Common myeloid progenitor, CD34-positive (primary cell): ENCODE measurements around the gene LIMS1.
A peak's percentile ranks its signal among the peaks of the same experiment; 100 is the strongest.

Experiments
- CTCF ChIA-PET: fragments of 350-600 bp; sonication (Branson Sonifier 250); formaldehyde crosslinking; loops from one replicate; lab custom pipeline; 2021; ENCODE audit warnings: antibody characterized with exemption; lab: Charles Lee
- POLR2A ChIA-PET: fragments of 350-600 bp; sonication (Branson Sonifier 250); formaldehyde crosslinking; loops from one replicate; lab custom pipeline; 2021; ENCODE audit warnings: antibody characterized with exemption; lab: Charles Lee
- DNase-seq, 3 donors: peaks; one replicate each; pipeline versions ENCODE4 v3.0.0 to v3.0.0-alpha.2; 2013
- H3K27ac ChIP-seq, 2 experiments: 1 replicate in 1 of 2; 2 replicates in 1 of 2; pipeline ENCODE4 v1.7.0; 2013; ENCODE audit warnings: inconsistent platforms in 2 of 2, low read length in 2 of 2, mild to moderate bottlenecking in 2 of 2, low read depth in 1 of 2, moderate library complexity in 1 of 2; ENCODE audit not compliant: severe bottlenecking in 2 of 2, insufficient read depth in 1 of 2, poor library complexity in 1 of 2
- H3K27me3 ChIP-seq, 5 experiments: replicated peaks in 2 of 5; 1 replicate in 3 of 5; 2 replicates in 2 of 5; pipeline versions ENCODE4 v1.6.1 to v1.7.0; 2013; ENCODE audit warnings: low read length in 4 of 5, mild to moderate bottlenecking in 2 of 5, moderate library complexity in 2 of 5, inconsistent platforms in 1 of 5; ENCODE audit not compliant: insufficient read depth in 5 of 5, control insufficient read depth in 4 of 5
- H3K36me3 ChIP-seq, 4 experiments: 1 replicate in 2 of 4; 2 replicates in 2 of 4; pipeline versions ENCODE4 v1.6.1 to v1.7.0; 2013; ENCODE audit warnings: low read length in 3 of 4, control low read depth in 1 of 4, mild to moderate bottlenecking in 1 of 4; ENCODE audit not compliant: control insufficient read depth in 4 of 4, insufficient read depth in 4 of 4
- H3K4me1 ChIP-seq, 4 experiments: 1 replicate in 3 of 4; 2 replicates in 1 of 4; pipeline versions ENCODE4 v1.6.1 to v1.7.1; 2013; ENCODE audit warnings: low read length in 3 of 4, mild to moderate bottlenecking in 3 of 4, control low read depth in 1 of 4, inconsistent platforms in 1 of 4, moderate library complexity in 1 of 4; ENCODE audit not compliant: control insufficient read depth in 4 of 4, insufficient read depth in 4 of 4; ENCODE audit errors: control extremely low read depth in 1 of 4
- H3K4me3 ChIP-seq, 7 experiments: 1 replicate in 4 of 7; 2 replicates in 3 of 7; pipeline versions ENCODE4 v1.5.1 to v1.7.0; 2013; ENCODE audit warnings: mild to moderate bottlenecking in 7 of 7, low read length in 6 of 7, moderate library complexity in 6 of 7, inconsistent platforms in 2 of 7, low read depth in 2 of 7, control low read depth in 1 of 7; ENCODE audit not compliant: insufficient read depth in 4 of 7, control insufficient read depth in 1 of 7; ENCODE audit errors: extremely low read depth in 1 of 7
- H3K9me3 ChIP-seq, 5 experiments: 1 replicate in 4 of 5; 2 replicates in 1 of 5; pipeline versions ENCODE4 v1.6.1 to v1.7.1; 2013; ENCODE audit warnings: low read length in 4 of 5, mild to moderate bottlenecking in 2 of 5, inconsistent platforms in 1 of 5, low read depth in 1 of 5, moderate library complexity in 1 of 5; ENCODE audit not compliant: control insufficient read depth in 4 of 5, insufficient read depth in 2 of 5; ENCODE audit errors: control extremely low read depth in 1 of 5
- WGBS: methylation state at CpG from one replicate; pipeline ENCODE4 v1.1.5; 2013; ENCODE audit not compliant: insufficient coverage; 5-methylcytosine and 5-hydroxymethylcytosine counted together

The LIMS1 gene

DNA sequence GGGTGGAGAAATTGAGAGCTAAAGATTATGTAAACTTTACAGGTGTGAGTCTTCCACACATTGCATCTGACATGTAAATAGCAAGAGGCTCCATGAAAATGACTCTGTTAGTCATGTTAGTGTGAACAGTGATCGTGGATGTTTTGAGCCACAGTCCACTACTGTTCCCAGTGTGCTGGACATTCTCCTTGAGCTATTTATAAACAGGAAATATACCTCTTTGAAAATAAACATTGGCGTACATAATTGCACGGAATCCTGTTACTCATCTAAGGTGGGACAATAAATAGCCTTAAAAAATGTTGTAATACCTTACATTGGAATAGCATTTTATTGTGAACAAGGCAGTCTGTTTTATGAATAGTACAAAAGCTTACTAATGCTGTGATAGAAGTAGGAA is 37.0 kb downstream of the LIMS1 start:
- Histone ChIP-seq H3K27ac (no peak overlapping the region), H3K27me3 (no peaks in the 10 kb centered on the region), H3K4me3 (no peak overlapping the region), H3K4me1 (peaks cover 0 to 9% (median 3%) of the 10 kb centered on the region in 4 experiments), H3K9me3 (no peaks in the 10 kb centered on the region), H3K36me3 (no peaks in the 10 kb centered on the region)
- ChIA-PET POLR2A (interaction anchor here (0.6 kb wide), 1 partner anchor 13 kb away, joined by 4 read pairs; no protein-coding TSS in a partner anchor), CTCF (interaction anchor here (0.5 to 1.8 kb wide), 6 partner anchors 11 to 251 kb away, joined by 3 to 5 read pairs (median 3); no protein-coding TSS in a partner anchor)
- WGBS, result 100% methylated on average over 2 of the region's 3 CpGs
- no peak for DNase-seq

GRCh38 chr2:108573061-108573460 is 38.8 kb downstream of the LIMS1 start:
- 88% methylated on average over 2 of the region's 3 CpGs for WGBS
- no peak overlapping the region for H3K27ac ChIP-seq
- DNase-seq, result no peak

DNA sequence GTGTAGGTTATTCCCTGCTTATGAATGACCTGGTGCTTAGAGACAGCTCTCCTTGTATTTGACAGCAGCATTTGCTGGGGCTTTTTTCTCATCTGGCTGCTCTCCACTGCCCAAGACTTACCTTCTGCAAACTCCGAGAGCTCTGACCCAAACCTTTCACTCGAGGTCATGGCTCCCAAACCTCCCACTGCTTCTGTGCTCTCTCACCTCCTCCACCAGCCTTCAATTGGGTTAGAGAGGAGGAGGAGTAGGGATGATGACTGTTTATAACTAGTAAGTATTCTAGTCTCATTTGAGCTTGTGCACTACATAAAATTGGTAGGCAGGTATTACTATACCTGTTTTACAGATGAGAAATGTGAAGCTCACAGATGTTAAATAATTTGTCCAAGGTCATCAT is 40.1 kb downstream of the LIMS1 start:
- H3K36me3 ChIP-seq, result no peaks in the 10 kb centered on the region
- POLR2A ChIA-PET, result no interaction called here
- H3K27me3 ChIP-seq, result no peaks in the 10 kb centered on the region
- DNase-seq, result no peak
- H3K9me3 ChIP-seq, result no peaks in the 10 kb centered on the region
- H3K4me3 ChIP-seq, result no peak overlapping the region
- H3K27ac ChIP-seq, result no peak overlapping the region
- WGBS, result no CpG with 5 or more reads among the region's 2 CpGs
- CTCF ChIA-PET, result interaction anchor here (0.7 to 3.1 kb wide), 5 partner anchors 10 to 104 kb away, joined by 3 to 23 read pairs (median 4); partner anchors contain the start of gene LIMS1
- peaks cover 0 to 13% (median 4%) of the 10 kb centered on the region in 4 experiments for H3K4me1 ChIP-seq

More at GRCh38 chr2:108573061-108573460, 38.8 kb downstream of the LIMS1 start:
- H3K27me3 ChIP-seq, result no peaks in the 10 kb centered on the region
- no peaks in the 10 kb centered on the region for H3K36me3 ChIP-seq
- ChIA-PET POLR2A (no interaction called here), CTCF (interaction anchor here (1.0 to 3.1 kb wide), 2 partner anchors 11 to 103 kb away, joined by 3 to 23 read pairs; no protein-coding TSS in a partner anchor)
- no peaks in the 10 kb centered on the region for H3K9me3 ChIP-seq
- no peak overlapping the region for H3K4me3 ChIP-seq
- H3K4me1 ChIP-seq, result peaks cover 0 to 9% (median 3%) of the 10 kb centered on the region in 4 experiments

- ChIA-PET POLR2A (interaction anchor here (0.6 kb wide), 1 partner anchor 25 kb away, joined by 3 read pairs; no protein-coding TSS in a partner anchor), CTCF (interaction anchor here (1.3 to 3.1 kb wide), 4 partner anchors 9 to 40 kb away, joined by 4 to 23 read pairs (median 5); partner anchors contain the start of gene LIMS1)
- no peaks in the 10 kb centered on the region for H3K36me3 ChIP-seq
- H3K4me1 ChIP-seq, result peaks cover 0 to 22% (median 12%) of the 10 kb centered on the region in 4 experiments
- H3K27ac ChIP-seq, result no peak overlapping the region
- WGBS, result 73% methylated on average over 3 of the region's 7 CpGs
- no peak overlapping the region for H3K4me3 ChIP-seq
- DNase-seq, result no peak
- no peaks in the 10 kb centered on the region for H3K9me3 ChIP-seq
- no peaks in the 10 kb centered on the region for H3K27me3 ChIP-seq
Measured at GRCh38 chr2:108575132-108575966, 41.1 kb downstream of the LIMS1 start.

DNA sequence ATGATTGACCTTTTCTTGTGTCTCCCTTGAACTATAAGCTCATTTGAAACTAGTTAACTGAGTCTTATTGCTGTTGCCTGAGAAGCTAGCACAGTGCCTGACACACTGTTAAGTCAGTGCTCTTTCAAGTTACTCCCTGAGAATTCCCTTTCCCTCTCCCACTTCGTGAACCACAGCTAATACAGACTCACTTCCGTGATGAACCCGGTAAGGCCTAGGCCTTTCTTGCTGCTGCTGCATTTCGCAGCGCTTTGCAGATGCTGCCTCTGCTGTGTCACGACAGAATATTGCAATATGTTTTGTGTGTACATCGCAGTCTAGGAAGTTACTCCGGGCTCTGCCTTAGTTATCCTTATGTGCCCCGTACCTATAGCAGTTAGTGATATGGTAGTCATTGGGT is 42.8 kb downstream of the LIMS1 start:
- peaks cover 0 to 26% (median 13%) of the 10 kb centered on the region in 4 experiments for H3K4me1 ChIP-seq
- 99% methylated on average over 8 of the region's 9 CpGs for WGBS
- H3K27ac ChIP-seq, result no peak overlapping the region
- no peaks in the 10 kb centered on the region for H3K27me3 ChIP-seq
- ChIA-PET POLR2A (no interaction called here), CTCF (interaction anchor here (0.9 to 1.5 kb wide), 2 partner anchors 10 to 226 kb away, joined by 5 to 6 read pairs; no protein-coding TSS in a partner anchor)
- DNase-seq, result no peak
- no peaks in the 10 kb centered on the region for H3K9me3 ChIP-seq
- no peaks in the 10 kb centered on the region for H3K36me3 ChIP-seq
- no peak overlapping the region for H3K4me3 ChIP-seq

GRCh38 chr2:108579623-108580022 is 45.4 kb downstream of the LIMS1 start:
- no peak overlapping the region for H3K27ac ChIP-seq
- peaks cover 5 to 31% (median 20%) of the 10 kb centered on the region in 4 experiments for H3K4me1 ChIP-seq
- no peak overlapping the region for H3K4me3 ChIP-seq
- DNase-seq, result peak in 1 of 3 donors; percentile 57
- H3K27me3 ChIP-seq, result no peaks in the 10 kb centered on the region
- 26% methylated on average over 3 of the region's 6 CpGs for WGBS
- H3K36me3 ChIP-seq, result no peaks in the 10 kb centered on the region
- H3K9me3 ChIP-seq, result no peaks in the 10 kb centered on the region
- POLR2A ChIA-PET, result no interaction called here
- CTCF ChIA-PET, result interaction anchor here (0.8 to 1.5 kb wide), 2 partner anchors 57 kb away, joined by 3 read pairs; no protein-coding TSS in a partner anchor
